Activated CD4-positive, alpha-beta T cell treated with anti-CD3 and anti-CD28 coated beads, Interleukin-2, Interleukin-4, amounts not matched to agents 100 ng/mL and 50 ng/mL, durations not matched to agents 16 hours and 8 hours (primary cell): ENCODE results near the gene RPN2.
"Not testable (repeated sequence)": the region's sequence is repeated elsewhere in the genome, so short reads cannot be mapped to it uniquely, and the experiment has no call there.

Experiments
- DNase-seq: peaks from one replicate; pipeline ENCODE4 v3.0.0-alpha.2; 2020; ENCODE audit warnings: low spot score

RPN2 gene

DNA sequence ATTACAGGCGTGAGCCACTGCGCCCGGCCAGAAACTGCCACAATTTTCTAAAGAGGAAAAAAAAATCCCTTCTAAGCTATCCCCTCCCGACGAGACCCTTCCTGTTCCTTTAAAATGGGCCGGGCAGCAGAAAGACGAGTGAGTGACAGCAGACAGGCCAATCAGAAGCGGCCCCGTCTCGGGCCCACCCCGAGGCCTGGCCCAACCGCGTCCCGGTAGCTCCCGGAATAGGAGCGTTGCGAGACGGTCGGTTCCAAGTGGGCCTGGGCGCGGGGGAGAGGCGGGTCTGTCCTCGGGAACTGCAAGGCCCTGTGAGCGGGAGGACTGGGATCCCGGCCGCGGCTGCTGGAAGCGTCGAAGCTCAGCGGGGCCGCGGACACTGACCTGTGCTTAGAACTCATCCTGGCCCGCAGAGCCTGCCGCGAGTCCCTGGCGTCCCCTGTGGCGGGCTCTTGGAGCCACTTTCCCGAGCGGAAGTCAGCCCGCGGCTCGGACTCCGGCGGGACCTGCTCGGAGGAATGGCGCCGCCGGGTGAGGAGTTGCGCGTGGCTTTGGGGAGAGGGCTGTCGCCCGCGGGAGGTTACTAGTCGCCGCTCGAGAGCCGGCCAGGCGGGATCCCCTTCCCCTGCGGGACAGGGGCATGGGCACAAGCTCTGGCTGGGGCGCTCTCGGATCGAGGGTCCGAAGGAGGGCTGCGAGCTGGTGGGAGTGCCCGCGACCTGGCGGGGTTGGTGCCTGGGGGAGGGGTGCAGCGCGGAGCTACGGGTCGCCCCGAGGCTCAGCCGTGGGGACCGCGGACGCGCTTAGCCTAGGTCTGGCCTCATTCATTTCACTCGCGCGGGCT, at the start of gene RPN2, which contains the start of gene MROH8:
Gene RPN2 (plus strand): TSS at position 492 of the 844 bp plus-strand sequence. CDS start 27 bp downstream, at position 519.
Gene MROH8 (minus strand): TSS at position 710 of the 844 bp plus-strand sequence.
- peak; percentile 96 for DNase-seq

GRCh38 chr20:37131486-37131885, 47.6 kb upstream of the RPN2 start:
- DNase-seq, result no peak

DNA sequence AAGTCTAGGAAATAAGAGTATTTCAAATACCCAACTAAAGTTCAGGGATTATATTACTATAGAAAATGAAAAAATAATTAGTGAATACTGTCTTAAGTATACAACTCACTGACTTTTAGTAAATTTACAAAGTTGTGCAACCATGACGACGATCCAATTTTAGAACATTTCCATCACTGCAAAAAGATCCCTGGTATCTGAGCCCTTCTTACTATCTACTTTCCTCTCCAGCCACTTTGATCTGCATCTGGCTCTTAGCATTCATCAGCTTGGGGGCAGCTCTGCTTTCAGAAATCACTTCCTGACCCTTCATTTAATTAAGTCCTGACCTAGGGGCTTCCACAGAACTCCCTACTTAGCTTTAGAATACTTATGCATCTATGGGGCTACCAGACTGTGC, 45.2 kb upstream of the RPN2 start:
- no peak for DNase-seq

DNA sequence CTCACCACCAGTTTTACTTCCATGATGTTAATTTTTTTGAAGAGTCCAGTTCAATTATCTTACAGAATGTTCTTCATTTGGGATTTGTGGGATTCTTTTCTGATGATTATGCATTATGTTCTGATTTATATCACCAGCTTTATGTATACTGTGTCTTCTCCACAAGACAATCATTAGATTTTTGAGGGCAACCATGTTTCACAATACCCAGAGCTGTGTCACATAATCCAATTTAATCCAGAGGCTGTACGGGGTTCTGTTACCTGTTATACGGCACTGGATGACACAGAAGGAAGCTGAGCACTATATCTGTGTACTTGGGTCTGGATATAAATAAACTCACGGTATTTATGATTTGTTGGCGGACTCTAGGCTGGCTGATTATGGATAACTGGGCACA, 41.6 kb upstream of the RPN2 start:
- no peak for DNase-seq

DNA sequence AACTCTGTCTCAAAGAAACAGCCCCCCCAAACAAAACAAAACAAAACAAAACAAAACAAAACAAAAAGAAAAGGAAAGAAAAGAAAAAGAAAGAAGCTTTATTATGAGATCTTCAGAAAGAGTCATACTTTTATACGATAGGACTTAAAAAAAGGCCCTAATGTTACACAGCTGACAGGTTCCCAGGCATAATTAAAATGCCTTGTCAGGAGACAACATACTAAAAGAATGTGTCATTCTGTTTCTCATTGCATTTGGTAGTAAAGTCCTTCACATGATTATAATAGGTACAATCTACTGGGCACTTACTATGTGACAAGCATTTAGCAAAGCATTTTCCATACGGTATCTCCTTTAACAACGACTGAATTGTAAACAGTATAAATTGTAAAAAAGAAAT, 36.4 kb upstream of the RPN2 start:
- no peak for DNase-seq

GRCh38 chr20:37144856-37145404, 34.2 kb upstream of the RPN2 start:
- no peak for DNase-seq

DNA sequence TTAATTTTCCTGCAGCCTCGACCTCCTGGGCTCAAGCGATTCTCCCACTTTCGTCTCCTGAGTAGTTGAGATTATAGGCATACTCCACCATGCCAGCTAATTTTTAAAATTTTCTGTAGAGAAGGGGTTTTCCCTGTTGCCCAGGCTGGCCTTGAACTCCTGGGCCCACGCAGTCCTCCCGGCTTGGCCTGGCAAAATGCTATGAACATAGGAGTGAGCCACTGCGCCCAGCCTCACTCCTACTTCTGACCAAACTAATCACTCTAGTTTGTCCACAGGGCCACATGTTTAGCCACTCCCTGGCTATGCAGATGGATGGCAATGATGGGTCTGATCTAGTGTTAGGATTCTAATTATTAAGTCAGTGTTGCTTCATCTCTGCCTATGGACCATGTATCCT, 31.9 kb upstream of the RPN2 start:
- DNase-seq, result no peak

DNA sequence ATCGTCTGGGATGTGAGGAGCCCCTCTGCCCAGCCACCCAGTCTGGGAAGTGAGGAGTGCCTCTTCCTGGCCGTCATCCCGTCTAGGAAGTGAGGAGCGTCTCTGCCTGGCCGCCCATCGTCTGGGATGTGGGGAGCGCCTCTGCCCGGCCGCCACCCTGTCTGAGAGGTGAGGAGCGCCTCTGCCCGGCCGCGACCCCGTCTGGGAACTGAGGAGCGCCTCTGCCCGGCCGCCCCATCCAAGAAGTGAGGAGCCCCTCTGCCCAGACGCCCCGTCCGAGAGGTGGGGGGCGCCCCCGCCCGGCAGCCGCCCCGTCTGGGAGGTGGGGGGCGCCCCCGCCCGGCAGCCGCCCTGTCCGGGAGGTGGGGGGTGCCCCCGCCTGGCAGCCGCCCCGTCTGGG, 28.3 kb upstream of the RPN2 start:
- not testable (repeated sequence) for DNase-seq

- no peak for DNase-seq
Measured at GRCh38 chr20:37151529-37151928, 27.6 kb upstream of the RPN2 start.

DNA sequence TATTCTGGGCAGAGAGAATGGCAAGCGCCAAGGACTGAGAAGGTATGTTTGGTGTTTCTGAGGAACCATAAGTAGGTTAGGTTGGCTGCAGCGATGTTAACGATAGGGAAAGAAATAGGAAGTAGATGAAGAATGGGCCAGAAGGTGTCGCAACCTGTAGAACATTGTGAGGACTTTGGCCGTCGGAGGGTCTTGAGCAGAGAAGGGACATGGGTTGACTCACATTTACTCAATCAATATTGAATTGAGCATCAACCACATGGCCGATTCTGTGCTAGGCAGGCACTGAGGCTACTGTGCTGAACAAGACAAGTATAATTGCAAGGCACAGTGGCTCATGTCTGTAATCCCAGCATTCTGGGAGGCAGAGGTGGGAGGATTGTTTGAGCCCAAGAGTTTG, 26.8 kb upstream of the RPN2 start:
- no peak for DNase-seq

GRCh38 chr20:37154684-37155298, 24.3 kb upstream of the RPN2 start:
- no peak for DNase-seq

GRCh38 chr20:37155987-37156386, 23.1 kb upstream of the RPN2 start:
- DNase-seq, result no peak

DNA sequence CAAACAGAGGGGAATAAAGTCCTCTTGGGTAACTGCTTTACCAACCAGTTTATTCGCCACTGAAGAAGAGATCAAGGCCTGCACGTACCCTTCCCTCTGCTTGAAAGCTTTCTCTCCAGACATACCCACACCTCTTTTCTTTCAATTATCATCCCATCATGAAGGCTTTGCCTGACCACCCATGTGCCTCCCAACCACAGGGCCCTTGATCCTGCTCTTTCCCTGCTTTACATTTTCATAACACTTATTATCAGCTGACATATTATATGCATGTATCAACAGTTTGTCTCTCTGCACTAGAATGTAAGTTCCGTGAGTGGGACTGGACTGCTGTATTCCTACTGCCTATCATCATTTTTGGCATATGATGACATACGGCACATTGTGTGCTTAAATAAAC, 20.9 kb upstream of the RPN2 start:
- DNase-seq, result no peak

DNA sequence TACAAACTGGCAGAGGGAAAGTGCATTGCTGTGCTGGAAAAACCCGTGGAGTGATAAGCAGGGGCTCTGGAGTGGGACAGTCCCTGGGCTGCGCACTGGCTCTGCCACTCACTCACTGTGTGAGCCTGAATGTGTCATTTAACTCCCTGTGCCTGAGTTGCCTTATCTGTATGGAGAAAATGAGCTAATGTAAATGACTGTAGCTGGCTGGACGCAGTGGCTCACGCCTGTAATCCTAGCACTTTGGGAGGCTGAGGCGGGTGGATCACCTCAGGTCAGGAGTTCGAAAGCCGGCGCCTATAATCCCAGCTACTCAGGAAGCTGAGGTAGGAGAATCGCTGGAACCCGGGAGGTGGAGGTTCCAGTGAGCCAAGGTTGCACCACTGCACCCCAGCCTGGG, 18.4 kb upstream of the RPN2 start:
- DNase-seq, result no peak

GRCh38 chr20:37161830-37162549, 17.1 kb upstream of the RPN2 start:
- DNase-seq, result no peak

- no peak for DNase-seq
Measured at GRCh38 chr20:37162646-37163045, 16.5 kb upstream of the RPN2 start.

- no peak for DNase-seq
Measured at GRCh38 chr20:37163832-37164554, 15.1 kb upstream of the RPN2 start.

- DNase-seq, result no peak
Measured at GRCh38 chr20:37165031-37165430, 14.1 kb upstream of the RPN2 start.

GRCh38 chr20:37166867-37167266, 12.3 kb upstream of the RPN2 start:
- no peak for DNase-seq

- no peak for DNase-seq
Measured at GRCh38 chr20:37172836-37173235, 6.3 kb upstream of the RPN2 start.

DNA sequence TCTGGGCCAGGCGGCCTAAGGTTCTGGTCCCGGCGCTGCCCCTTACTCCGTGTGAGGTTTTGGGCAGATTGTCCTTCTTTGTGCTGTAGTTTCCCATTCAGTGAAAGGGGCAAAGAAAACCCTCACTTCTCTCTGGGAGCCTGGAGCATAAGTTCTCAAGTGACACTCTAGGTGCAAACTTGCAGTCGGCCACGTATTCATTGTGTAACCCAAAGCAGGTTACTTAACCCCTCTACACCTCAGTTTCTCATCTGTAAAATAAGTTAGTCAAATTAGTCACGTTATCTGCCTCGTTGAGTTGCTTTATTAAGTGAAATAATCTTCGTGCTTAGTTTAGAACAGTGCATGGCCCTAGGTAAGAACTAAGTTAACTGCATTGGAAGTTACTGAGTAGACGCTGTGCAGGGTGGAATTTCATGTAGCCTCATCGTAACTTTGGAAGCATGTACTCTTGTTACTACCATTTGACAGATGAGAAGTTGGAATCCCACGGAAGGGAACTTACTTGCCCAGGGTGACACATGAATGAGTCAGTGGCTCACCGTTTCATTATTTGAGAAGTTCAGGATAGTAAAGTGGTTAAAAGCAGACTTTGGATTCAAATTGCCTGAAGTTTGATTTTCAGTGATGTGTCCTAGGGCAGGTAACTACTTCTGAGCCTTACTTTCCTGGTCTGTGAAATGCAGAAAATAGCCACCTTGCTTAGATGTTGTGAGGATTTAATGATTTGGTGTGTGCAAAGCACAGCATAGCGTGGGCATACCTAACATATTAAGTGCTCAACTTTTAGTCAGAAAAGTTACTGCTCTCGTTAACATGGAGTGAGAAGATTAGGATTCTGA, 774 bp downstream of the RPN2 start:
- DNase-seq, result peak; percentile 14
